Measurements from ENCODE around the gene AUTS2.

AUTS2 gene

GRCh38 chr7:70178211-70178610 is 579.9 kb downstream of the AUTS2 start:
- Histone ChIP-seq H3K27me3 (ENCODE audit: low read length) (no peaks in the 10 kb centered on the region), H3K9me3 (ENCODE audit: insufficient read depth, low read length) (no peaks in the 10 kb centered on the region), H2AFZ (ENCODE audit: low read depth, low read length, severe bottlenecking) (no peak overlapping the region), H3K4me3 (ENCODE audit: insufficient read depth, low read length, poor library complexity, severe bottlenecking) (no peak overlapping the region), H3K4me2 (ENCODE audit: low read depth, low read length, poor library complexity, severe bottlenecking) (no peak overlapping the region), H4K20me1 (ENCODE audit: low read depth, low read length) (no peaks in the 10 kb centered on the region), H3K36me3 (ENCODE audit: low read length) (no peaks in the 10 kb centered on the region), H3F3A (ENCODE audit: insufficient read depth) (no peaks in the 10 kb centered on the region), H3K9me2 (replicated peaks; ENCODE audit: insufficient read depth, low read length) (no peaks in the 10 kb centered on the region), H3K79me2 (ENCODE audit: insufficient read depth, low read length) (no peaks in the 10 kb centered on the region), H3K9ac (ENCODE audit: low read length) (no peak overlapping the region), H3K27ac (ENCODE audit: low read depth, low read length) (no peak overlapping the region)
- no peak for TF ChIP-seq CTCF (IDR thresholded peaks at IDR 0.05; ENCODE audit: insufficient read depth, low read length, poor library complexity, severe bottlenecking)
- no peak for TF ChIP-seq EZH2phosphoT487 (conservative IDR thresholded peaks at IDR 0.05; ENCODE audit: low read length)

- Histone ChIP-seq H3K4me3 (ENCODE audit: insufficient read depth, low read length, poor library complexity, severe bottlenecking) (no peak overlapping the region), H2AFZ (ENCODE audit: low read depth, low read length, severe bottlenecking) (no peak overlapping the region), H3F3A (ENCODE audit: insufficient read depth) (no peaks in the 10 kb centered on the region), H3K27me3 (ENCODE audit: low read length) (no peaks in the 10 kb centered on the region), H3K9me3 (ENCODE audit: insufficient read depth, low read length) (no peaks in the 10 kb centered on the region), H3K9me2 (replicated peaks; ENCODE audit: insufficient read depth, low read length) (no peaks in the 10 kb centered on the region), H3K4me2 (ENCODE audit: low read depth, low read length, poor library complexity, severe bottlenecking) (no peak overlapping the region), H3K27ac (ENCODE audit: low read depth, low read length) (no peak overlapping the region), H3K36me3 (ENCODE audit: low read length) (no peaks in the 10 kb centered on the region), H3K9ac (ENCODE audit: low read length) (no peak overlapping the region), H4K20me1 (ENCODE audit: low read depth, low read length) (no peaks in the 10 kb centered on the region), H3K79me2 (ENCODE audit: insufficient read depth, low read length) (no peaks in the 10 kb centered on the region)
- no peak for TF ChIP-seq EZH2phosphoT487 (conservative IDR thresholded peaks at IDR 0.05; ENCODE audit: low read length)
- TF ChIP-seq CTCF (IDR thresholded peaks at IDR 0.05; ENCODE audit: insufficient read depth, low read length, poor library complexity, severe bottlenecking) = no peak
Measured at GRCh38 chr7:70178787-70179186, 580.5 kb downstream of the AUTS2 start.

DNA sequence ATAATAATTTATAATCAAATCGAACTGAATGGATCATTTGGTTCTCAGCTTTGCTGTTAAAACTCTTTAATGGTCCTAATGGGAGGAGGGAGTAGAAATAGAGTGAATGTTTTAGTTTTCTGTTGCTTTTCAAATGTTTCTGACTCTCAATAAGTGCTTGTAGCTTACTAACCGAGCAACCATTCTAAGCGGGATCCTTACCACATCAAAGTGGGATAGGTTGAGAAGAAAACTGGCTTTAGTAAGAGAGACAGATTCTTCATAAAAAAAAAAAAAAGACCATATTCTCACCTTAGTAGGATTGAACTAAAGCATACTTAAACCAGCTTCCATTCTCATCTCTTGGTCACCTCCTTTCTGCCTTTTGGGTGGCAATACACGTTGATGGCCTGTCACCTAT is 584.2 kb downstream of the AUTS2 start:
- H3K9me2 ChIP-seq (replicated peaks; ENCODE audit: insufficient read depth, low read length) = no peaks in the 10 kb centered on the region
- no peak overlapping the region for H3K4me3 ChIP-seq (ENCODE audit: insufficient read depth, low read length, poor library complexity, severe bottlenecking)
- H3K79me2 ChIP-seq (ENCODE audit: insufficient read depth, low read length) = no peaks in the 10 kb centered on the region
- H3K9me3 ChIP-seq (ENCODE audit: insufficient read depth, low read length) = no peaks in the 10 kb centered on the region
- no peak for TF ChIP-seq CTCF (IDR thresholded peaks at IDR 0.05; ENCODE audit: insufficient read depth, low read length, poor library complexity, severe bottlenecking)
- TF ChIP-seq EZH2phosphoT487 (conservative IDR thresholded peaks at IDR 0.05; ENCODE audit: low read length) = no peak
- H3K27me3 ChIP-seq (ENCODE audit: low read length) = no peaks in the 10 kb centered on the region
- no peak overlapping the region for H3K9ac ChIP-seq (ENCODE audit: low read length)
- no peaks in the 10 kb centered on the region for H3F3A ChIP-seq (ENCODE audit: insufficient read depth)
- H4K20me1 ChIP-seq (ENCODE audit: low read depth, low read length) = no peaks in the 10 kb centered on the region
- H3K27ac ChIP-seq (ENCODE audit: low read depth, low read length) = no peak overlapping the region
- no peaks in the 10 kb centered on the region for H3K36me3 ChIP-seq (ENCODE audit: low read length)
- H3K4me2 ChIP-seq (ENCODE audit: low read depth, low read length, poor library complexity, severe bottlenecking) = no peak overlapping the region
- H2AFZ ChIP-seq (ENCODE audit: low read depth, low read length, severe bottlenecking) = no peak overlapping the region

GRCh38 chr7:70183278-70183677 is 585.0 kb downstream of the AUTS2 start:
- no peaks in the 10 kb centered on the region for H4K20me1 ChIP-seq (ENCODE audit: low read depth, low read length)
- H3K27ac ChIP-seq (ENCODE audit: low read depth, low read length) = no peak overlapping the region
- H3K4me3 ChIP-seq (ENCODE audit: insufficient read depth, low read length, poor library complexity, severe bottlenecking) = no peak overlapping the region
- H3K36me3 ChIP-seq (ENCODE audit: low read length) = no peaks in the 10 kb centered on the region
- H3K79me2 ChIP-seq (ENCODE audit: insufficient read depth, low read length) = no peaks in the 10 kb centered on the region
- no peaks in the 10 kb centered on the region for H3F3A ChIP-seq (ENCODE audit: insufficient read depth)
- no peaks in the 10 kb centered on the region for H3K27me3 ChIP-seq (ENCODE audit: low read length)
- no peak for TF ChIP-seq EZH2phosphoT487 (conservative IDR thresholded peaks at IDR 0.05; ENCODE audit: low read length)
- no peak for TF ChIP-seq CTCF (IDR thresholded peaks at IDR 0.05; ENCODE audit: insufficient read depth, low read length, poor library complexity, severe bottlenecking)
- no peak overlapping the region for H2AFZ ChIP-seq (ENCODE audit: low read depth, low read length, severe bottlenecking)
- no peaks in the 10 kb centered on the region for H3K9me3 ChIP-seq (ENCODE audit: insufficient read depth, low read length)
- H3K4me2 ChIP-seq (ENCODE audit: low read depth, low read length, poor library complexity, severe bottlenecking) = no peak overlapping the region
- H3K9ac ChIP-seq (ENCODE audit: low read length) = no peak overlapping the region
- no peaks in the 10 kb centered on the region for H3K9me2 ChIP-seq (replicated peaks; ENCODE audit: insufficient read depth, low read length)

All from SU-DHL-6 (cell line).